Fibroblast of the aortic adventitia (primary cell): ENCODE measurements around the gene KAT2A. TPM values are rescaled to one million over a fixed set of nuclear protein-coding genes. Genes with fewer than 3 reads are reported as not detected.
"Not testable (repeated sequence)": the region's sequence is repeated elsewhere in the genome, so short reads cannot be mapped to it uniquely, and the experiment has no call there.

Source experiments
- DNase-seq: peaks from one replicate; pipeline ENCODE4 v3.0.0-alpha.2; 2010; ENCODE audit warnings: low read depth
- H3K4me3 ChIP-seq: 2 replicates; pipeline ENCODE4 v1.5.1; 2011; ENCODE audit warnings: low read depth, mild to moderate bottlenecking, control low read depth, low read length, moderate library complexity
- total RNA-seq: library from RNA; depleted of rRNA; stranded (reverse); fragments of >200 nt; gene quantifications from 2 replicates; pipeline ENCODE4 v1.2.3, GENCODE V29; 2012; ENCODE audit warnings: low replicate concordance
- TF ChIP-seq, protein P1 (sequence below): IDR thresholded peaks from 2 replicates; pipeline ENCODE4 v1.5.1; 2011; ENCODE audit warnings: mild to moderate bottlenecking, low read length, control low read depth, inconsistent platforms; ENCODE audit not compliant: insufficient read depth

The KAT2A gene
- total RNA-seq, 1 donor, result 13.7 TPM

DNA sequence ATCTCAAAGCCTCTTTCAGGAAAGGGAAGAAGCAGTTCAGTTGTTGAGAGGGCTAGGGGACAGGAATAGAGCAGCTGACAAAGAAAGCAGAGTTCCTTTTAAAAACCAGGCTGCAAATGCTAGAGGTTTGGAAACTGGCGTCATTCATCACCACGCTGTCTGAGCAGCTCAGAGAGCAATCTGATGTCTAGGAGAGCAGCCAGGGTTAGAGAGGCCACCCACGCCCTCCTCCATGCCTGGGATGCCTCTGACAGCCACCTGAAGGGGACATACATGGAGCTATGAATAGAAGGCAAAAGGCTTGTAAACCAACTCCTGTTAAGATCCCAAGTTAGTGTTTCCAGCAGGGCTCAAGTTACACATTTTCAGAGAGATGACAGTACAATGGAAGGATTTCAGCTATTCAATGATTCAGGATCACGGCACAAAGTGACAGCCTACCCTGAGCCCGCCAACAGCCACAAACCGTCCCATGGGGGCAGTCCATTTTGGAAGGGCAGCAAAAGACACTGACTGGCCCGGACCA, 21.3 kb upstream of the KAT2A start:
- no peak overlapping the region for H3K4me3 ChIP-seq
- DNase-seq, result peak; percentile 57
- TF ChIP-seq, protein P1, sequence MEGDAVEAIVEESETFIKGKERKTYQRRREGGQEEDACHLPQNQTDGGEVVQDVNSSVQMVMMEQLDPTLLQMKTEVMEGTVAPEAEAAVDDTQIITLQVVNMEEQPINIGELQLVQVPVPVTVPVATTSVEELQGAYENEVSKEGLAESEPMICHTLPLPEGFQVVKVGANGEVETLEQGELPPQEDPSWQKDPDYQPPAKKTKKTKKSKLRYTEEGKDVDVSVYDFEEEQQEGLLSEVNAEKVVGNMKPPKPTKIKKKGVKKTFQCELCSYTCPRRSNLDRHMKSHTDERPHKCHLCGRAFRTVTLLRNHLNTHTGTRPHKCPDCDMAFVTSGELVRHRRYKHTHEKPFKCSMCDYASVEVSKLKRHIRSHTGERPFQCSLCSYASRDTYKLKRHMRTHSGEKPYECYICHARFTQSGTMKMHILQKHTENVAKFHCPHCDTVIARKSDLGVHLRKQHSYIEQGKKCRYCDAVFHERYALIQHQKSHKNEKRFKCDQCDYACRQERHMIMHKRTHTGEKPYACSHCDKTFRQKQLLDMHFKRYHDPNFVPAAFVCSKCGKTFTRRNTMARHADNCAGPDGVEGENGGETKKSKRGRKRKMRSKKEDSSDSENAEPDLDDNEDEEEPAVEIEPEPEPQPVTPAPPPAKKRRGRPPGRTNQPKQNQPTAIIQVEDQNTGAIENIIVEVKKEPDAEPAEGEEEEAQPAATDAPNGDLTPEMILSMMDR, result no peak

DNA sequence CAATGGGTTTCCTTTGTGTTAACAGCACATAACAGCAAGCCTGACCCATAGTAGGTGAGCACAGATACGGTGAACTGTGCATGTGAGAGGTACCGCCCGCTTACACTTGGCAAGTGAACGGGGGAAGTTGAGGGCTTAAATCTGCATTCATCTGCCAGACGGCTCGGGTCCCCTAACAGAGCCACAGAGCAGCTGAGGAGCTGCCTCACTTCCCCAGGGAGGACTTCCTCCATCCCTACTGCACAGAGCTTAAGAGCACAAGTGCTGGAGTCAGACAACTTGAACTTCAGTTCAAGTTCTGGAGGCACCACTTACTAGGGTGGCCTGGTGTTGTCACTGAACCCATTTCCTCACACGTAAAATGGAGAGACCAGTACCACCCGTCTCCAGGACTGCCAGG, 20.2 kb upstream of the KAT2A start:
- TF ChIP-seq, protein P1, result no peak
- no peak overlapping the region for H3K4me3 ChIP-seq
- no peak for DNase-seq

DNA sequence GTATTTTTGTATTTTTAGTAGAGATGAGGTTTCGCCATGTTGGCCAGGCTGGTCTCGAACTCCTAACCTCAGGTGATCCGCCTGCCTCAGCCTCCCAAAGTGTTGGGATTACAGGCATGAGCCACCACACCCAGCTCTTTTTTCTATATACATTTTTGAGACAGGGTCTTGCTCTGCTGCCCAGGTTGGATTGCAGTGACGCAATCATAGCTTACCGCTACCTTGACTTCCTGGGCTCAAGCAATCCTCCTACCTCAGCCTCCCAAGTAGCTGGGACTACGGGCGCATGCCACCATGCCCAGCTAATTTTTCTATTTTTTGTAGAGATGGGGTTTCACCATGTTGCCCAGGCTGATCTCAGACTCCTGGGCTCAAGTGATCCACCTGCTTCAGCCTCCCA, 19.5 kb upstream of the KAT2A start:
- H3K4me3 ChIP-seq, DNase-seq: not testable (repeated sequence)

DNA sequence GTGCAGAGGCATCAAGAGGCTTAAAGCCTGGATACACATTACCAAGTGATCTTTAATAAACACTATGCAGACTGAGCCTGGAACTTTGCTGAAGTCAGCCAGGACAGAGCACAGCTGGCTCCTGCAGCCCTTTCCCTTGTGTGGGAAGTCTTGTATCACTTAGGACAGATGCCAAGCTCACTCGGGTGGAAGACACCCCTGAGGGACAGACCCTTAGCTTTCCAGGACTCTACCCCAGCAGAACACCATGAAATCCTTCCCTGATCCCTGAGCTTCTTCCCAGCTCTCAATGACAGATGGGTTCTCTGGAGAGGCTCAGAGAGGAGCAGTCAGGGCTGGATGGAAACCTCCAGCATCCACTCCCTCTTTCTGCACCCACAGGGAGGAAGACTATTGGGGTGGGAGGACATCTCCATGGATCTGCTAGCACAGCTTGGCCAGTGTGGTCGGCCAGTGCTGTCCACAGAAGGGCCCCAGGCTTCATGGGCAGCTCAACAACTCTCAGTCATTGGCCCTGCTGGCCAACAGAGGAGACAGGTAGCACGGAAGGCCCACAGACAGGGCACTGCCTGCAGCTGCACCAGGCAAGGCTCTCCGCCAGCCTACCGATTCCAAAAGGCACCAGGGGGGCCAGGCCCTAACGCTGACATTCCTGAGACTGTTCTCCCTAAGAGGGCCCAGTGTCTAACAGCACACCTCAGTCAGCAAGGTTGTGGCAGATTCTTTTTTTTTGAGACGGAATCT, 17.8 kb upstream of the KAT2A start:
- TF ChIP-seq, protein P1, result no peak
- no peak for DNase-seq
- no peak overlapping the region for H3K4me3 ChIP-seq

DNA sequence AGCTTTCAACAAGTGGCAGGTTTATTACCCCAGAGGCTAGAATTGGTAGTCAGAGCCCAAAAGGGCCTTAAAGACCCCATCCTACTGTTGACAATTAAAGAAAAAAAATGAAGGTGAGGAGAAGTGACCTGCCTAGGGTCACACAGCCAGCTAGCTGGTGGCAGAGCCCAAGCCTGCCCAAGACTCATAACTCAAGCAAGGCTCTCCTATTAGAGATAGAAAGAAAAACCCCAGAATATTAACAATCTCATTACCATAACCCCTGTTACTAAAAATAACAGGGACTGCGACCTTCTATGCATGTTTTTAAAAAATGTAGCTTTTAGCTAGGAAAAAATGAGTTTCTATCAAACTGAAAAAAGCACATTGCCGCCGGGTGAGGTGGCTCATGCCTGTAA, 15.5 kb upstream of the KAT2A start:
- no peak overlapping the region for H3K4me3 ChIP-seq
- TF ChIP-seq, protein P1, result no peak
- DNase-seq, result no peak

DNA sequence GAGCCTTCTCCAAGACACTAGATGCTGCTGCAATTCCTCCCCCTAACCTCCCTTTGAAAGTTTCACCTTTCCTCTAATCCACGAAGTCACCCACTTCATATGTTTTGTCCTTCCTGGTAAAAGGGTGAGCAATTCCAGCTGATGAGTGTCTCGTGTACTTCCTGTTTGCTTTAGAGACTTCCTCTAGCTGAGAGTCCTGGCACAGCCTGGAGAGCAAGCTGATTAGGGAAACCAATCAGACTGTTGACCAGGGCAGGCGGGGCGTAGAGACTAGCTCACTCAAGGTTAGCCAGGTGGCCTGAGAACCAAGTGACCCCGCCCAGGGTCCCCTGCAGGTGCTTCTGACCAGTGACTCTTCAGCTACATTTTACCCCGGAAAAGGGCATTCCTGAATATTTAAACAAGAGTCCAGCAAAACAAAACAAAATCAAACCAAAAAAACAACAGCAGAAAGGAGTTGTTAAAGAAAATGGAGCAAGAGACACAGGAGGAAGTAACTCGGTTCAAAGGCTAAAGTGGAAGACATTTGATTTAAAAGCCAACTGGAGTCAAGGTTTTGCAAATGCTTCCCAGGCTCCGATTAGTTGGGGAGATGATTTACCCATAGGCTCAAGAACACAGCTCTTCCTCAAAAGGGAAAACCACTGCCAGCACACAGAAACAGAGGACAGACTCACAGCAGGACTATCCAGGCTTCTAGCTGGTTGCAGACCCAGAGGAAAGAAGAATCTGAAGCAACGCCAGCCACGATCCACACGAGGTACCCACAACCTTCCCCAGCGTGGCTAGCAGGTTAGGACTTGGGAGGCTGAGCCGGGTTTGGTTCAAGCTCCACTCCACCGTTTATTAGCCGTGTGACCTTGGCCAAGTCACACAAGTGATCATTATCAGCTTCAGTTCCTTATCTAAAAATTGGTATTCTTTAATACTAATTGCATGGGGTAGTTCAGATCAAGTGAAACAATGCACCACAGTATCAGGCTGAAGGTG, 14.8 kb upstream of the KAT2A start:
- DNase-seq, result peak; percentile 53
- TF ChIP-seq, protein P1, result no peak
- H3K4me3 ChIP-seq, result no peak overlapping the region

DNA sequence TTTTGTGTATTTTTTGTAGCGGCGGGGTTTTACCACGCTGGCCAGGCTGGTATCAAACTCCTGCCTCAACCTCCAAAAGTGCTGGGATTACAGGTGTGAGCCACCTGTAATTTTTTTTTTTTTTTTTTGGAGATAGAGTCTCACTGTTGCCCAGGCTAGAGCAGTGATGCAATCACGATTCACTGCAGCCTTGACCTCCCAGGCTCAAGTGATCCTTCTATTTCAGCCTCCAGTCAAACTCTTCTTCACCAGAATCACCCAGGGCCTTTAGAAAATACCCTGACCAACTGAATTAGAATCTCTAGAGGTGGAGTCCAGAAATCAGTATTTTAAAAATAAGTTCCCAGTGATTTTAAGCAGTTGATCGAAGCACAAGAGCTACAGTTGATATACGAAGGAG, 14.0 kb upstream of the KAT2A start:
- no peak overlapping the region for H3K4me3 ChIP-seq
- DNase-seq, result no peak
- TF ChIP-seq, protein P1, result no peak
